Suppressor macrophage treated with lipopolysaccharide for 4 hours (primary cell): ENCODE data around the gene MAZ.

ENCODE experiments used
- DNase-seq: peaks from one replicate; pipeline ENCODE4 v3.0.0-alpha.2; 2020

Gene MAZ

GRCh38 chr16:29858149-29858849, 52.0 kb downstream of the MAZ start:
- peak; percentile 52 for DNase-seq

- no peak for DNase-seq
Measured at GRCh38 chr16:29858974-29859373, 52.6 kb downstream of the MAZ start.

DNA sequence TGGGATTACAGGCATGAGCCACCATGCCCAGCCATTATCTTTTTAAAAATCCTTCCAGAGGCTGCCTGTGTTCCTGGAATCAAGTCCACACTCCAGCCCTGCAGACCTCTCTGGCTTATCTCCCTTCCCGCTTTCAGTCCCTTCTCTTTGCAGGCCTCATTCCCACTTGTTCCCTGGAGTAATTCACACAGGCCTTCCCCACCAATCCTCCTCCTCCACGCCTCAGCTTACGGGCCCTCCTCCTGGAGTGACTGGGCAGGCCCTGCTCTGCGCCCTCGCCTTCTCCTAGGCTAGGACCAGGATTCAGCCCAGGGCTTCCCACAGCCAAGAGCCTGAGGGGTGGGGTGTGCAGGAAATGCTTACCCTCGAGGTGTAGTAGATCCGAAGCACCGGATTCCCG, 53.9 kb downstream of the MAZ start:
- DNase-seq: no peak
